GM13976 (cell line): Measurements from ENCODE around the gene BMF.

Experiments used
- DNase-seq: peaks from one replicate; pipeline ENCODE4 v3.0.0; 2012; ENCODE audit warnings: low spot score
- in situ Hi-C: fragments of 300-500 bp; cut with MboI; formaldehyde crosslinking; loops from one replicate; pipeline ENCODE4 v1.12.0; 2022; ENCODE audit warnings: low sequenced_read_pairs, mixed read lengths, inconsistent platforms; ENCODE audit not compliant: unreplicated experiment
- TF ChIP-seq, protein P1 (sequence below): IDR thresholded peaks from 2 replicates; pipeline ENCODE4 v1.5.1; 2012; ENCODE audit warnings: borderline replicate concordance, mild to moderate bottlenecking; ENCODE audit not compliant: insufficient read depth; ENCODE audit errors: extremely low read depth, missing control alignments, control extremely low read depth

The BMF gene

DNA sequence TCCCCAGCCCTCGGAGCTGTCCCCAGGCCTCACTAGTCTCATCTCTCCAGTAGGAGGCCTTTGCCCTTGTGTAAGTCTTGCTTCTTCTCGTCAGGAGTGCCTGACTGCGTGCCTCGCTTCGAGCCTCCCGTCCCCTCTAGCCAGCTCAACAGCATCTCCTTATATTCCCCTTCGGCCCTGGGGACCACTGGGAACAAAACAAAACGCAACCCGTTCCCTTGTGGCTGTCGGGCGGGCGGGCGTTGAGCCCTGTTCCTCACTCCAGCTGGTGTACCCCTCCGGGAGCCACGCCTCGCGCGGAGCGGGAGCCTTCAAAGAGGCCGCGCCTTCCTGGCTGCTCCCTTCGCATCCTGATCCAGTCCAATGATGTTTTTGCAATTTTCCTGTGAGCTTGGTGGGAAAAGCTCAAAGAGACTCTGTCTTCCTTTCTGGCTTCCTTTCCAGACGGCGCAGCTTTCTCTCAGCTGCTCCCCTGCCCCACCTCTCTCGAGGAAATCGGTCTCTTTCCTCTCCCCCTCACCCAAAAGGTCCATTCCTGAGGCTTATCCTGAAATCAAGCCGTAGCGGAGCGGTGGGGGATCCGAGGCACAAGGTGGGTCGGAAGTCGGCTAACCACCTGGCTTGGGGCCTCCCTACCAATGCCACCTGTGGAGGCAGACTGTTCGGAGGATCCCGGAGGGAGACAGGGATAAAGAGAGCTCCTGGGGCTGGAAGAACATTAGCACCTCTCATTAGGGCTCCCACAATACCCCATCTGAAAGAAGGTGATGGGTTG lies 36.3 kb downstream of the BMF start:
- in situ Hi-C loops: no loop called here
- TF ChIP-seq, protein P1, sequence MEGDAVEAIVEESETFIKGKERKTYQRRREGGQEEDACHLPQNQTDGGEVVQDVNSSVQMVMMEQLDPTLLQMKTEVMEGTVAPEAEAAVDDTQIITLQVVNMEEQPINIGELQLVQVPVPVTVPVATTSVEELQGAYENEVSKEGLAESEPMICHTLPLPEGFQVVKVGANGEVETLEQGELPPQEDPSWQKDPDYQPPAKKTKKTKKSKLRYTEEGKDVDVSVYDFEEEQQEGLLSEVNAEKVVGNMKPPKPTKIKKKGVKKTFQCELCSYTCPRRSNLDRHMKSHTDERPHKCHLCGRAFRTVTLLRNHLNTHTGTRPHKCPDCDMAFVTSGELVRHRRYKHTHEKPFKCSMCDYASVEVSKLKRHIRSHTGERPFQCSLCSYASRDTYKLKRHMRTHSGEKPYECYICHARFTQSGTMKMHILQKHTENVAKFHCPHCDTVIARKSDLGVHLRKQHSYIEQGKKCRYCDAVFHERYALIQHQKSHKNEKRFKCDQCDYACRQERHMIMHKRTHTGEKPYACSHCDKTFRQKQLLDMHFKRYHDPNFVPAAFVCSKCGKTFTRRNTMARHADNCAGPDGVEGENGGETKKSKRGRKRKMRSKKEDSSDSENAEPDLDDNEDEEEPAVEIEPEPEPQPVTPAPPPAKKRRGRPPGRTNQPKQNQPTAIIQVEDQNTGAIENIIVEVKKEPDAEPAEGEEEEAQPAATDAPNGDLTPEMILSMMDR: no peak
- DNase-seq: no peak

DNA sequence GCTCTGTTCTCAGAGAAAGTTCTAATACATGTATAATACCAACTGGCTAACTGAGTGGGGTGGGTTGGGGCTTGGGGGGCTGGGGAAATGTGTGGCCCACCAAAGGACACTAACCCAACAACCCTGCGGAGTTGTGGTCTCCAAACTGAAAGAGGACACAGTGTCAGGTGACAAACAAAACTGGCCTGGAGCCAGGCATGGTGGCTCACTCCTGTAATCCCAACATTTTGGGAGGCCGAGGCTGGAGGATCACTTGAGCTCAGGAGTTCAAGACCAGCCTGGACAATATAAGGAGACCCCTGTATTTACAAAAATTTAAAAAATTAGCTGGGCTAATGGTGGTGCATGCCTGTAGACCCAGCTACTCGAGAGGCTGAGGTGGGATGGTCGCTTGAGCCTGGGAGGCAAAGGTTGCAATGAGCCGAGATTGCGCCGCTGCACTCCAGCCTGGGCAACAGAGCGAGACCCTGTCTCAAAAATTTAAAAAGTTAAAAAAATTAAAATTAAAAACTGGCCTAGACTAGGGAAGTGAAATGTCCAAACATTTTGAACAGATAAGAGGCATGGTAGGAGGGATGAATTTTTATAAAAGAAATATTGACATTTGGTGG lies 38.0 kb downstream of the BMF start:
- DNase-seq: no peak
- TF ChIP-seq, protein P1: no peak
- in situ Hi-C loops: no loop called here

DNA sequence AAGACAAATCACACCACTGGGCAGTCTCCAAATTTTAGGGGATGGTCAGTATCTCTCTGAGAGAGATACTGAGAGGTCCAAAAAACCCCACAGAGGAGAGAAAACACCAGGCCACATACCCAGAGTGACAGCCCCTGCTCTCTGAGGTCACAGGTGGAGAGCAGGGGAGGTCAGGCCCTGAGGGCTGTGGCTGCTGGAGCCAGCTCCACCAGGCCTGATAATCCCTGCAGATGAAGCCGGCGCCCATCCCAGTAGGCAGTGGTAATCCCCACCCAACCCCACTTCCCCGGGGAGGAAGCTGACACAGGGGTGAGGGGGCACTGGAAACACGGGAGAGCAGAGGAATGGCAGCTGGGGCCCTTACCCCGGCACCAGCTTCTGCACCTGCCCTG lies 38.5 kb downstream of the BMF start:
- TF ChIP-seq, protein P1: no peak
- in situ Hi-C loops: no loop called here
- no peak for DNase-seq

DNA sequence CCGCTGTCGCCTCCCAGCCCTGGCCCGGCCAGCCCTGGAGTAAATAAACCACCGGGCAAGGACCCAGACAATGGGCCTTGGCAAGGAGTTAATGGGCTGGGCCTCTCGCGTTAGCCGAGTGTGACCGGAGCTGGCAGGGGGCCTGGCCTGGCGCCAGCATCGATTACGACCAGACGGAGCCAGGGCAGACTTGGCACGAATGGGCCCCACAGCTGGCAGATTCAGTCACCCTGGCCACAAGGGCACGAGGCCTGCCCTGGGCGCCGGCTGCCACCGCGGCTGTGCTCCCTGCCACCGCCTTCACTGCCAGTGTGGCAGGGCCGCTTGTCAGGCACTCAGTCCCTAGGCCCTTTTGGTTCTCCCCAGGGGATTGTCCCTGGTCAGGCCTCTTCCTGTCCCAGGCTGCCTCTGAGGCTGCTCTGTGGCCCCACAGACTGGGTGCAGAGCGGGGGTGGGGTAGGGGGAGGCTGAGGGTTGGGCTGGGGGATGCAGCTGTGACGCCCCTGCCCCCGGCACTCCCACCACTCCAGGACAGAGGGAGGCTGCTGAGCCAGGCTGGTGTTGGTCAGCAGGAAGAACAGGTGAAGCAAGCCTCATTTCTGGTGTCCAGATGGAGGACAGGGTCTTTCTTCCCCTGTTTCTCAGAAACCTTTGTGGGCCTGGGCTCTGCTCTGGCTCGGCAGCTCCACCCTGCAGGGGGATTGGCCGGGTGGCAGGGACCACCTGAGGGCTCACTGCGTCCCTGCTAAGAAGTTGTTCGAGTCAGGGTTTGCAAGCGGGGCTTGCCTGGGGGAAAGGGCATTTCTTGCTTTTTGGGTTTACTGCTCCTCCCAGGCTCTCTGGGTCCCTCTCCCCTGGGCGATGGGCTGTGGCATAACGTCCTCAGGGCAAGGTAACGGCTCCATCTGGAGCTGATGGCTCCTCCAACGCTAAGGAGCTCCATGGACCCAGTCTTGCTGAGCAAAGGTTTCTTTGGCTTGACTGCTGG lies 39.2 kb downstream of the BMF start:
- DNase-seq: peak; percentile 87
- in situ Hi-C loops: no loop called here
- TF ChIP-seq, protein P1: no peak

DNA sequence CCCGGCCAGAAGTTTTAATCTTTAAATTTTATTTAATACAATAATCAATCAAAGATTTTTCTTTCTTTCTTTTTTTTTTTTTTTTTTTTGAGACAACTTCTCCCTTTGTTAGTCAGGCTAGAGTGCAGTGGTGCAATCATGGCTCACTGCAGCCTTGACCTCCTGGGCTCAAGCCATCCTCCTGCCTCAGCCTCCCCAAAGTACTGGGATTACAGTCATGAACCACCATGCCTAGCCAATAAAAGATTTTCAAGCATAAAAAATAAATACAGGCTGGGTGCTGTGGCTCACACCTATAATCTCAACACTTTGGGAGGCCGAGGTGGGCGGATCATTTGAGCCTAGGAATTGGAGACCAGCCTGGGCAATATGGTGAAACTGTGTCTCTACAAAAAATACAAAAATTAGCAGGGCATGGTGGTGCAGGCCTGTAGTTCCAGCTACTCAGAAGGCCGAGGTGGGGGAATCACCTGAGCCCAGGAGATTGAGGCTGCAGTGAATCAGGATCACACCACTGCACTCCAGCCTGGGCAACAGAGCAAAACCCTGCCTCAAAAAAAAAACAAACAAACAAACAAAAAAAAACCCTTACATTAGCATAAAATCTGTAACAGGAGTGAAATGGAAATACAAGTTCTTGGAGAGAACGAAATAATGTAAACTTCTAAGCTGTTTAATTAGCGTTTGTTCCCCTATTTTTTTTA lies 40.6 kb downstream of the BMF start:
- in situ Hi-C loops: no loop called here
- TF ChIP-seq, protein P1: no peak
- DNase-seq: no peak

DNA sequence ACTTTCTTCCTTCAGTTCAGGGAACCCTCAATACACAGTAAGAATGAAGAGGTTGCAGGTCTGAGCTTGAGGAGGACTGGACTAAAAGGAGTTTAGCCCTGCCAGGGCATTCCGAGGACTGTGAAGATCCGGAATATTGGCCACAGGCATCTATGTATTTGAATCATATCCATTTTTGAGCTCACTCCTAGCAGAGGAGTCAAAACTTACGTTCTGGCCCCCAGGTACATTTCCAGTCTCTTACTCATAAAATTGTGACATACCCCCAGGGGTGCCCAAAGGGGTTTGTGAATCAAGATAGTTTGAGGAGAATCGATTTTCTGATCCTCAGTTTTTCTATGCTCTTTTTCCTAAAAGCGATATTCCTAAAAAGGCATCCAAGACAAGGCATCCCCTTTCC lies 42.1 kb downstream of the BMF start:
- in situ Hi-C loops: no loop called here
- no peak for DNase-seq

More for the DNA sequence above, 42.1 kb downstream of the BMF start:
- TF ChIP-seq, protein P1: no peak
